ENCODE data around the gene PSKH1. TPM values are rescaled to one million over a fixed set of nuclear protein-coding genes. Genes with fewer than 3 reads are reported as not detected.

The PSKH1 gene
- total RNA-seq, 1 donor from 2014 or later = 22.6 TPM

DNA sequence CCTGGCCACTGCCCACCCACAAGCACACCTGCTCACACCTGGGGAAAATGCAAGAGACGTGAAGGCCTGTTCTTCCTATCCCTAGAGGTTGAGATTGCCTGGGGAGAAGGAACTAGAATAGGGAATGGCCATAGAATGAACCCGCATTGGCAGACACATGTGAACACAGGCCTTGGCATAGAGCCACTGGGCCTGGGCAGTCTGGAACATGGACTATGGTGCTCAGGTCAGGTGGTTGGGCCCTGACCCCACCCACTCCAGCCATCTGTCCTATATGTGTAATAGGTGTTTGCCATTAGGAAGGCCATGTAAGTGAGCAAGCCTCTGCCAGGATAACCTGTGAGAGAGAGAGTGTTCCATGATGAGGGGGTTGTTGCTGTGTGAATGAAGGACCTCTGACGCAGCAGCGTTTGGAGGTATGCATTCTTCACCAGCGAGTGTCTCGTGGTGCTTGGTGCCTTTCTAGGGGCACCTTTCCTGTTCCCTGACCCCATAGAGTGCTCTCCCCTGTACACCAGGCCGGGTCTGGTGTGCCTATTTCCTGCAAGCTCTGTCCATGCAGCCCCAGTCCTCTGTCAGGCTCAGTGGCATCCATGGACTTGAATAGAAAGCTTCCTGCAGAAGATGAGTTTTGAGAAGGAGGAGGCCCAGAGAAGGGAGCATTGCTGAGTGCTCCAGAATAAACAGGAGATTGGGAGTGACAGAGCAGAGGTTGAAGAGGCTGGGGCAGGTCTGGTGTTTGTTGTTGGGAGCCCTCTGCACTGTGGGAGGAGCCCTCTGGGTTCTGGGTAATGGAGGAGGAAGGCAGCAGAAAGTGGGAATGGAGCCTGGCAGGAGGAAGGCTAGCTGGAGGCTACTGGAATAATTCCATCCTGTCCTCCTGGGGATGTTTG is 23.0 kb downstream of the PSKH1 start:
- DNase-seq (ENCODE audit: low spot score) = no peak
- intact Hi-C loops (cut with DNase I) = no loop called here

DNA sequence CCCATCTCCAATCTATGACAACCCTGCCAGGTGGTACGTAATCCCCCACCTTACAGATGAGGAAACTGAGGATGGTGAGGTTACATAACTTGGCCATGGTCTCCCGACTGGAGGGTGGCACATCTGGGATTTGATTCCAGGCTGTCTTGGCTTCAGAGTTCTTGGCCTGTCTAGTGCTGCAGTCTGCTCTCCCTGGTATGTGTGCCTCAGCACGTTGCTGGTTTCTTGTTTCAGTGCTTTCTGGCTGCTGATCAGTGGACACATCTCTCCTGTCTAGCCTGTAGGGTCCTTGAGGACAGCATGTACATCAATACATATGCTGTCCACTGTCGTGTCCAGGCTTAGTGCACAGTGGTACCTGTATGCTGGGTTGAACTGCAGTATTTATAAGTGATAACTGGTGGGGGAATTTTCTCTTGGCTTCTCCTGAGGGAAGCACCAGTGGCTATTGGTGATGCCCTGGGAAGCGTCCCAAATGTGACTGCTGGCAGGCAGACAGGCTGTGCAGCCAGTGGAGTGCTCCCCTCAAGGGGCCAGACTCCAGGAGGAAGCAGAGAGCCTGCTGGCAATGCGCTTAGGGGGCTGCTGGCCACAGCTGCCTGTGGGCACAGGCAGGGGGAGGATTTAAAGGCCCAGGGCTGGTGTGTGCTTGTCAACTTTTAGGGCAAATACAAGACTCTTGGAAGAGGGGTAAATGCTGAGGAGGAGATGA is 24.2 kb downstream of the PSKH1 start:
- intact Hi-C loops (cut with DNase I) = no loop called here
- DNase-seq (ENCODE audit: low spot score) = no peak

DNA sequence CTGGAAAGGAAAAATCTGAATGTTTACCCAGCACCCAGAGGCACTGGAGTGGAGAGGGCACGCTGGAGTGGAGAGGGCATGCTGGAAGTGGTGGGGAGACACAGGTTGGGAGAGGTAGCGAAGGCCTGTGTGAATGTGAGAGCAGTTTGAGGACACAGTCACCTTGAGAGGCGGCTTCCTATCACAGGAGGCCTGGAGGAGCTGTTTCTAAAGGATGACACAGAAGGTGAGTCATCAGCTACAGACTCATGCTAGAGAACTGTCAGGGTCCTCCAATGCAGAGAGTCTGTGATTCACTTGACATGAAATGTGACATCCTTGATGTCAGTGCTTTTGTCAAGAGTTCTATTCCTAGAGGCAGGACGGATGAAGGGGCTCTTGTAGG is 24.8 kb downstream of the PSKH1 start:
- no peak for DNase-seq (ENCODE audit: low spot score)
- intact Hi-C loops (cut with DNase I) = no loop called here

DNA sequence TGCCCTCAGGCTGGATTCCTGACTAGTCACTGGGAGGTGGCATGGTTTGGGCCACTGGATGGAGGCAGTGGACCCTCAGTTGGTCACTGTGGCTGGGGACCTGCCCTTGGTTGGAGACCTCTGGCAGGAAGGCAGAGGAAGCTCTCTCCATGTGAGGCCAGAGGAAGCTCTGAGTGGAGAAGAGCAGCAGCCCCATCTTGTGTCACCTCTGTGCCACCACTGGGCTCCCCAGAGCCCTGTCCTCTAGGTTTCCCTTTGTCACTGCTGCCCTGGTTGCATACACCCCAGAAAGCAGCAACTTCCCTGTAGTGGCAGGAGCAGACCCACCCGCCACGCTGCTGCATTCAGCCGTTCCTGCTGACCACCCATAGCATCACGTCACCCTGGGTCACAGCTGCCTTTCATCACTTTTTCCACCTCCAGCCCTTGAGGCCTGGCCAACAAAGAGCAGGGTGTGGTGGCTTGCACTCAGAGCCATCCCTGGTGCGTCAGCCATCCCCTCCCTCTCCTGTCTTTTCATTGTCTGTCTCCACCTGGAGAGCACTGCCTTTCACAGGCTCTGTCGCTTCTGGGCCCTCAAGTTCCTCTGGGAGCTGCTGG is 26.7 kb downstream of the PSKH1 start:
- intact Hi-C loops (cut with DNase I) = no loop called here

DNA sequence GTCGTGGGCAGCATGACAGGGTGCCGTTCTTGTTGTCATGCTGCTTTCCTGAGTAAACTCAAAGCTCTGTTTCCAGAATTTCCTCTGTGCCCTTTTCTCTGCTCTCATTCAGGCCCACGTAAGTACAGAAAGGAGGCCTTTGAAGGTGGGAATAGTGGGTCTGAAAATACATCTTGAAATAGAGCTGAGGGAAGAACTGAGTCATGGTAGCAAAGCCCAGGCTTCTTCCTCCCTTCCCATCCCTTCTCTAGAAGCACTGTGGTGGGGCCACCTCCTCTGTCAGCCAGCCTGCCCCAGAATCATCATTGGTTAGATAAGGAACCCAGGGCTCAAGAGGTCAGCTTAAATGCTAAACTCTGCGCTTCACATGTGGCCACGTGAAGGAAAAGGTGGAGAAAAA is 29.2 kb downstream of the PSKH1 start:
- no peak for DNase-seq (ENCODE audit: low spot score)
- intact Hi-C loops (cut with DNase I) = no loop called here

More for the DNA sequence above, 26.7 kb downstream of the PSKH1 start:
- no peak for DNase-seq (ENCODE audit: low spot score)

DNA sequence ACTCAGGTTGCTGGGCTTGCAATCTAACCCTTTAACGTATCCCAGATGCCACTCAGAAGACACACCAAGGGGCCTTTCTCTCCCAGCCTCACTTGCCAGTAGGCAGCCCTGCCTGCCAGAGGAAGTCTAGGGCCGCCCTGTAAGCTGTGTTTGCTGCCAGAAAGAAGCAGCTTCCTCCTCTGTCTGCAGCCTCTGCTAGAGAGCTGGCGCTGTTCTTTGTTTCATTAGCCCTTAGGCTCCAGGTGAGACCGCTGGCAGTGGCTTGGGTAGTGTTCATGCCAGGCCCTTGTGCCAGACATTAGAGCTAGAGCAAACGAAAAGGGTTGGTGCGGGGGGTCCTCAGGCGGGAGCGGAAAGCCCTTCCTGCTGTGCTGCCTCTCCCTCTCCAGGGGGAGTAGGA is 29.7 kb downstream of the PSKH1 start:
- intact Hi-C loops (cut with DNase I) = no loop called here
- no peak for DNase-seq (ENCODE audit: low spot score)

DNA sequence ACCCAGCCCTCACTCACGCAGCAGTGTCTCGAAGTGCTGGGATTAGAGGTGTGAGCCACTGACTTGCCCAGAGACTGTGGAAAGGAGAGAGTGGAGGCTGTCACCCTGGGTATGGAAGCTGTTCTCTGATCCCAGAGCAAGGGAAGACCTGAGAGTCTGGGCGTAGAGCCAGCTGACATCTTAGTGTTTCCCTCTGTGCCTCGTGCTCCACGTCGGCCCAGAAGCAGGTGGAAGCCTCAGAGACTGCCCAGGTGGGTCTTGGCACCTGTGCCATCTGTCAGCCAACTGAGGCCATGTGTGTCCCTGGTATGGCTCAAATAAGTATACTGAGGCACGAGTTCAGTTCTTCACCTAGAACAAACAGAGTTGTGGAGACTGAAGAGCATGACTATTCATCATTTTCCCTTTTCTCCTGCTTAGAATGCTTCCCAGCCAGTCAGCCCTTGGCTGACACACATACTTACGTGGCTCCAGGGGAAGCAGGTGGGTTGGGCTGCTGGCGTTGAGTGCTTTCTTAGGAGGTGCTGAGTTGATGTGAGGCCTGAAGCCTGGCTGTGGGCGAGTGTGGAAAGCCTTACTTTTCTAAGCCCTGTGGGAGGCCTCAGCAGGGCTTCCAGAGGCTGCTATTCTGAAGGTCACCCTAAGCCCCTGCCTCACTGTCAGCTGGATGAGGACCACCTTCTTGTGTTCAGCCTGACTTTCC is 30.5 kb downstream of the PSKH1 start:
- DNase-seq (ENCODE audit: low spot score) = no peak
- intact Hi-C loops (cut with DNase I) = no loop called here

DNA sequence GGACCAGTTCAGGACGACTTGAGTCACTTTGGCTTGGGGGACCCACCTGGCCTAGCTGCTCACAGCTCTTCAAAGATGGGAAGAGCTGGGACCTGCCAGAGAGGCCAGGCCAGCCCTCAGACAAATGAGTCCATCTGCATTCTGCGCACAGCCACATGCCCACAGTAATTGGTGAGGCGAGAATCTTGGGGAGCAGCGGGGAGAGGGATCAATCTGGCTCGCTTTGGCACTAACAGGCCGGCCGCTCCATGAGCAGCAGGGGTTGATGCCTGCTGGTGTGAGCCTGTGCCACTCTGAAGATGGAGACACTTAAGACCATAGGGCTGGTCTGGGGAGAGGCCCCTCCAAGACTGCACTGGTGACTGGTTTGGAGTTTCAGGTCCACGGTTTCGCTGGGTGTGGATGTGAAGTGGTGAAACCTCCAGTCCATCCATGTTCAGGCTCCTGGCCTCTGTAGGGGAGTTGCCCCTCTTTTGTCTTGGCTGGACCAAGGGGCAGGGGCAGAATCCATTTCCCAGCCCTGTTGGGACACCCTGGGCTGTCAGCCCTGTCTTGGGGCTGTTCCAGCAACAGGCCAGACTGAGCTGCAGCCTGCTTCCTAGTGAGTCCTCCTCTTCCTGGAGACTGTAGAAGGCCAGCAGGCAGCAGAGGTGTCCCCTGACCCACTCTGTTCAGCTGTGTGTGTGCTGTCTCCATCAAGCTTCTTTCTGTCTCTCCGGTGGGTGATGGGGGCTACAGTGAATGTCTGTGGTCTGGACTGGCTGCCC is 31.3 kb downstream of the PSKH1 start:
- no peak for DNase-seq (ENCODE audit: low spot score)
- intact Hi-C loops (cut with DNase I) = no loop called here

DNA sequence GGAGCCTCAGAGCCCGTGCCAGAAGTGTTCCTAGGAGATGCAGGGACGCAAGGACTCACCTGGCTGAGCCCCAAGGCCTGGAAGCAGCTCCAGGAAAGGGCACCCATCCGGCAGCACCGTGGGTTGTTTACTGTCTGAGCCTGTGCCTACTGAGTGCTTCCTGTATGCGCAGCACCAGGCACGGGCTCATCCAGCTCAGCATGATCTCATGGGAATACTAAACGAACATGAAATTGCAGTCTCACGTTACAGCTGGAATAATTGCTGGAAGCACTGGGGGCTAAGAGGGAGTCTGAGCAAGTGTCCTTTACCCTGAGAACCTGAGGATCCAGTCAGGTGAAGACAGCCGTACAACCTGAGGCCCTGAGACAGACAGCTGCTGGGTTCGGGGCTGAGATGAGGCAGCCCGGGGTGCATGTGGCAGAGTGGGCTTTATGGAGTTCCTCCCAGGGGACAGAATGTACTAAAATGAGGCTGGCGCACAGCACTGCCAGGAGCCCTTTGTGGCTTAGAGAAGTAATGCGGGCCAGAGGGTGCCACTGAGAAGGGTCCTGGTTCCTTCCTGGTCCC is 33.2 kb downstream of the PSKH1 start:
- no peak for DNase-seq (ENCODE audit: low spot score)
- intact Hi-C loops (cut with DNase I) = loop anchor here (2.0 to 5.0 kb wide), 2 partner anchors 109 to 254 kb away; no protein-coding TSS in a partner anchor

DNA sequence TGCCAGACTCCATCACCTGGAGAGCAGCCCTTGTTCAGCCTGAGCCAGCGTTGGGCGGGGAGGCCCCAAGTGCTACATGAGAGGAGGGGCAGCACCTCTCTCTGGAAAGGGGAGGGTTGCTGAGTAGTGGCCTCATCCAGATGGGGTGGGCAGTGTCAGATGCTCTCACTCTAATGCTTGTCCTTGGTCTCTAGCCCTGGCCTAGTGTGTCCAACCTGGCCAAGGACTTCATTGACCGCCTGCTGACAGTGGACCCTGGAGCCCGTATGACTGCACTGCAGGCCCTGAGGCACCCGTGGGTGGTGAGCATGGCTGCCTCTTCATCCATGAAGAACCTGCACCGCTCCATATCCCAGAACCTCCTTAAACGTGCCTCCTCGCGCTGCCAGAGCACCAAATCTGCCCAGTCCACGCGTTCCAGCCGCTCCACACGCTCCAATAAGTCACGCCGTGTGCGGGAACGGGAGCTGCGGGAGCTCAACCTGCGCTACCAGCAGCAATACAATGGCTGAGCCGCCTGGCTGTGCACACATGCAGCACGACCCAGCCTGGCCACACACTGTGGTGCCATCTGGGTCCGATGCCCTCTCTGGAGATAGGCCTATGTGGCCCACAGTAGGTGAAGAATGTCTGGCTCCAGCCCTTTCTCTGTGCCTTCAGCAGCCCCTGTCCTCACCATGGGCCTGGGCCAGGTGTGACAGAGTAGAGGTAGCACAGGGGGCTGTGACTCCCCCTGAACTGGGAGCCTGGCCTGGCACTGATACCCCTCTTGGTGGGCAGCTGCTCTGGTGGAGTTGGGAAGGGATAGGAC is 34.3 kb downstream of the PSKH1 start:
- DNase-seq (ENCODE audit: low spot score) = no peak
- intact Hi-C loops (cut with DNase I) = loop anchor here (2.0 to 5.0 kb wide), 2 partner anchors 111 to 255 kb away; no protein-coding TSS in a partner anchor

DNA sequence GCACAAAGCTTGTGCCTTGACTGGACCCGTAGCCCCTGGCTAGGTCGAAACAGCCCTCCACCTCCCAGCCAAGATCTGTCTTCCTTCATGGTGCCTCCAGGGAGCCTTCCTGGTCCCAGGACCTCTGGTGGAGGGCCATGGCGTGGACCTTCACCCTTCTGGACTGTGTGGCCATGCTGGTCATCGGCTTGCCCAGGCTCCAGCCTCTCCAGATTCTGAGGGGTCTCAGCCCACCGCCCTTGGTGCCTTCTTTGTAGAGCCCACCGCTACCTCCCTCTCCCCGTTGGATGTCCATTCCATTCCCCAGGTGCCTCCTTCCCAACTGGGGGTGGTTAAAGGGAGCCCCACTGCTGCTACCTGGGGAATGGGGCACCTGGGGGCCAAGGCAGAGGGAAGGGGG is 35.1 kb downstream of the PSKH1 start:
- no peak for DNase-seq (ENCODE audit: low spot score)
- intact Hi-C loops (cut with DNase I) = loop anchor here (2.0 to 5.0 kb wide), 2 partner anchors 45 to 256 kb away; no protein-coding TSS in a partner anchor

DNA sequence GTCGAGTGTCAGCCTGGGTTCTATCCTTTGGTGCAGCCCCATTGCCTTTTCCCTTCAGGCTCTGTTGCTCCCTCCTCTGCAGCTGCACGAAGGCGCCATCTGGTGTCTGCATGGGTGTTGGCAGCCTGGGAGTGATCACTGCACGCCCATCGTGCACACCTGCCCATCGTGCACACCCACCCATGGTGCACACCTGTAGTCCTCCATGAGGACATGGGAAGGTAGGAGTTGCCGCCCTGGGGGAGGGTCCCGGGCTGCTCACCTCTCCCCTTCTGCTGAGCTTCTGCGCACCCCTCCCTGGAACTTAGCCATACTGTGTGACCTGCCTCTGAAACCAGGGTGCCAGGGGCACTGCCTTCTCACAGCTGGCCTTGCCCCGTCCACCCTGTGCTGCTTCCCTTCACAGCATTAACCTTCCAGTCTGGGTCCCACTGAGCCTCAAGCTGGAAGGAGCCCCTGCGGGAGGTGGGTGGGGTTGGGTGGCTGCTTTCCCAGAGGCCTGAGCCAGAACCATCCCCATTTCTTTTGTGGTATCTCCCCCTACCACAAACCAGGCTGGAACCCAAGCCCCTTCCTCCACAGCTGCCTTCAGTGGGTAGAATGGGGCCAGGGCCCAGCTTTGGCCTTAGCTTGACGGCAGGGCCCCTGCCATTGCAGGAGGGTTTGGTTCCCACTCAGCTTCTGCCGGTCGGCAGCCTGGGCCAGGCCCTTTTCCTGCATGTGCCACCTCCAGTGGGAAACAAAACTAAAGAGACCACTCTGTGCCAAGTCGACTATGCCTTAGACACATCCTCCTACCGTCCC is 35.7 kb downstream of the PSKH1 start:
- no peak for DNase-seq (ENCODE audit: low spot score)
- intact Hi-C loops (cut with DNase I) = loop anchor here (2.0 to 5.0 kb wide), 2 partner anchors 46 to 256 kb away; no protein-coding TSS in a partner anchor

DNA sequence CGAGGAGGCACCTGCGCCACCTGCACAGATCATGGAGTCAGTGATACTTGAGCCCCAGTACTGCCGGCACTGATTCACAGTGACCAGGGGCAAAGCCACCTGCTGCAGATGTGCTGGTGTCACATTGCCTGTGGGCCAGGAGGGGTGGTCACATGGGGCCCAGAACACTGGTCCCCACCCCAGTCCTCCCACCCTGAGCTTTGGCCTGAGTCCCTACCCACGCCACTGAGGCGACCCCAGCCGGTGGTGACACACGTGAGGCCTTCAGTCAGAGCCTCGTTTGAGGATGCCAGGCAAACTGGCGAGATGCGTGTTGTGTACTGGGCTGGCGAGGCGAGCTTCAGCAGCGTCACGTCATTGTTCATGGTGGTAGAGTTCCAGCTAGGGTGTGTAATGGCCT is 37.1 kb downstream of the PSKH1 start:
- DNase-seq (ENCODE audit: low spot score) = no peak
- intact Hi-C loops (cut with DNase I) = loop anchor here (5.0 to 10.0 kb wide), 3 partner anchors 98 to 405 kb away; partner anchors contain the start of gene RIPOR1

DNA sequence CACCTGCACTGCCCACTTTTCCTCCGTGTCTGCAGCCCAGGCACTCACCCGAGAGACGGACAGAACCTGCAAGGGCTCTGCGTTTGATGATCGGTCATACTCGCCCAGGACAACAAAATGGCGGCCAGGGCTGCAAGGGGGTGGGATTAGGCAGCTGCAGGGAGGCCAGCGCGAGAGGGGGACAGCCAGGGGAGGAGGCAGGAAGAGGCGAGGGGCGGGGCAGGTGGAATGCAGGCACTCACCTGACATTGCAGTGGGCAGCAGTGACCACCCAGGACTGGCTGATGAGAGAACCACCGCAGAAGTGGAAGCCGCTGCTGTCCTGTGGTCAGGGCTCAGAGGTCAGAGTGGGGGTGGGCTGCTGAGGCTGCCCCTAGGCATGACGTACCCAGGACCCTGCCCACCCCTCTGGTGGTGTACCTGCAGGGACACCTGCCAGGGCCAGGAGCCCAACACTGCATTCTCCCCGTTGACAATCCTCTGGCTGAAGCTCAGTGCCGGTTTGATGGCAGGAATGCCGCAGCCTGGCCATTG is 37.7 kb downstream of the PSKH1 start:
- intact Hi-C loops (cut with DNase I) = loop anchor here (5.0 to 10.0 kb wide), 3 partner anchors 98 to 406 kb away; partner anchors contain the start of gene RIPOR1
- no peak for DNase-seq (ENCODE audit: low spot score)

DNA sequence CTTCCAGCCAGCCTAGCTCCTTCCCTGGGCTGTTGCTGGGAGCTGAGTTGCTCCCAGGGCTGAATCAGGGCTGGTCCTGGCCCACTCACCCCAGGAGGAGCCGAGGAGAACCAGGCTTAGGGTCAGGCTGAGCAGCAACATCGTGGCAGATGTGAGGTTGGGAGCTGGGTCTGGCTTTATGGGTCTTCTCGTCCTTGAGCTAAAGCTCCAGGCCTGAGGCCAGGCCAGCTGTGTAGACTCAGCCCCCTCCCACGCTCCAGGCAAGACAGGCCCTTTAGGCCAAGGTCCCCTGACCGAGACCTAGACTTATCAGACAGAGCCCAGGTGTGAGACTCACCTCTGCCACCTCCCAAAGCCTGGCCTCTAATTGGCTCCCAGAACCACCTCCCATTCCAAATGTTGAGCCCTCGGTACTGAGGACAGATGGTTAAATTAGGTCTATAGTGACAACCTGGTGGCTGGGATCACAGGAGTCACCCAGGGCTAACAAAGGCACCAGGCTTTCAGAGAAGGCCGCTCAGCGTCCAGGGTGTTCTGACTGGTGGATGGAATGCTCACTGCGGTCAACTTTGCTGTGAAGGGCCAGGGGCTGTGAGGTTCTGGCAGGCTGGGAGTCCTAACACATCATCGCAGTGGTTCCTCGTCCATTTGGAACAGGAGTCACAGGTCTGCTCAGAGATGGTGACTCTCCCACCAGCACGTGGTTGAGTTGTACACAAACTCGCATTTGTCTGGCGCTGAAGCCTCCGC is 38.8 kb downstream of the PSKH1 start, which contains the start of gene CTRL:
CTRL (minus strand) TSS at position 151 of the 750 bp plus-strand sequence; CDS start at position 141, 10 bp downstream.
- DNase-seq (ENCODE audit: low spot score) = no peak
- intact Hi-C loops (cut with DNase I) = loop anchor here (5.0 to 10.0 kb wide), 3 partner anchors 100 to 407 kb away; partner anchors contain the start of gene RIPOR1

DNA sequence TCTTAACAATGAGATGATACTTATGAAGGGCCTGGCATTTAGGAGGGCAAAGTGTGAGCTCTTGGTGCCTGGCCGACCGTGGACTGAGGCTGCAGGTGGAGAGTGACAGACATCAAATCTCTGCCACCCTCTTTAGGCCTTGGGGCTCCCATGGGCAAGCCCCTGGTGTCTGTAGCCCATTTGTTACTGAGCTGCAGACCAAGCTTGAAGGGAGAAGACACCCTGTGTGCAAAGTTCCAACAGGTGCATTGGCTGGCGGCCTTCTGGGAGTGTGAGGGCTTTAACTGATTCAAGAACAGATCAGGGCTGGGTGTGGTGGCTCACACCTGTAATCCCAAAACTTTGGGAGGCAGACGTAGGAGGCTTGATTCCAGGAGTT is 39.4 kb downstream of the PSKH1 start:
- intact Hi-C loops (cut with DNase I) = loop anchor here (5.0 to 10.0 kb wide), 3 partner anchors 100 to 408 kb away; partner anchors contain the start of gene RIPOR1
- DNase-seq (ENCODE audit: low spot score) = no peak
